ENCODE results near the gene DIP2A. TPM values are rescaled to one million over a fixed set of nuclear protein-coding genes. Genes with fewer than 3 reads are reported as not detected.

Gene DIP2A
- total and polyA plus RNA-seq, 2 of the 13 experiments (the other 11 are each of a cell fraction or from before 2014, with no cell fraction given): 18.5 to 37.6 TPM

GRCh38 chr21:46437511-46437910, 21.2 kb upstream of the DIP2A start (continued):
- no peak for TF ChIP-seq ZBTB34 (CRISPR knock-in tag; IDR thresholded peaks at IDR 0.05)
- TF ChIP-seq FOXA3 (CRISPR knock-in tag; IDR thresholded peaks at IDR 0.05): no peak
- TF ChIP-seq ZNF709 (CRISPR knock-in tag; IDR thresholded peaks at IDR 0.05): no peak
- TF ChIP-seq ZNF687 (CRISPR knock-in tag; IDR thresholded peaks at IDR 0.05): no peak
- no peak for TF ChIP-seq ZBTB2 (CRISPR knock-in tag; IDR thresholded peaks at IDR 0.05; ENCODE audit: low read depth)

GRCh38 chr21:46438241-46438640, 20.4 kb upstream of the DIP2A start:
- H3K4me3 ChIP-seq (replicated peaks in 1 of 3; ENCODE audit: insufficient read depth in 1 of 3, low read depth in 2 of 3, low read length in 3 of 3): no peak overlapping the region
- H3K9me3 ChIP-seq (ENCODE audit: low read length): no peaks in the 10 kb centered on the region
- no peaks in the 10 kb centered on the region for H4K20me1 ChIP-seq (ENCODE audit: insufficient read depth, low read length)
- intact Hi-C loops (cut with micrococcal nuclease; ENCODE audit: unreplicated experiment) (no loop called here), in situ Hi-C loops (cut with HindIII; ENCODE audit: extremely low pct_ligation_motif_present, low pct_unique_long_range_greater_than_20kb) (no loop called here)
- no peak overlapping the region for H3K9ac ChIP-seq (ENCODE audit: insufficient read depth, low read depth, low read length)
- POLR2A ChIA-PET: no interaction called here
- no peak overlapping the region for H3K4me2 ChIP-seq (ENCODE audit: low read depth, low read length)
- FAIRE-seq (no peak), ATAC-seq (no peak), DNase-seq (ENCODE audit: low spot score) (no peak)
- no TSS peak for BruUV-seq (replicated peaks)
- H3K27ac ChIP-seq (ENCODE audit: extremely low read length, insufficient read depth, low read length): no peak overlapping the region
- H3K27me3 ChIP-seq (ENCODE audit: control insufficient read depth in 1 of 2, insufficient read depth in 2 of 2, low read length in 2 of 2): no peaks in the 10 kb centered on the region
- CTCF ChIA-PET (ENCODE audit: low intra/inter-chr PET ratio, low total read pairs): no interaction called here
- H2AFZ ChIP-seq (ENCODE audit: low read length): no peak overlapping the region
- over 99% methylated on average over 9 of the region's 11 CpGs for WGBS (ENCODE audit: low lambda C conversion rate)
- H3K79me2 ChIP-seq (ENCODE audit: insufficient read depth, low read length): no peaks in the 10 kb centered on the region
- peaks cover 14 to 71% of the 10 kb centered on the region in 2 experiments for H3K36me3 ChIP-seq (replicated peaks in 1 of 2; ENCODE audit: control insufficient read depth in 1 of 2, insufficient read depth in 2 of 2, low read length in 2 of 2)
- H3K4me1 ChIP-seq (ENCODE audit: insufficient read depth, low read length): no peaks in the 10 kb centered on the region
- TF ChIP-seq ZSCAN22 (CRISPR knock-in tag; IDR thresholded peaks at IDR 0.05) (no peak), ZNF710 (CRISPR knock-in tag; IDR thresholded peaks at IDR 0.05; ENCODE audit: borderline replicate concordance) (no peak), ELF4 (CRISPR knock-in tag; IDR thresholded peaks at IDR 0.05; ENCODE audit: borderline replicate concordance) (no peak), ZNF597 (CRISPR knock-in tag; IDR thresholded peaks at IDR 0.05) (no peak), GATAD1 (CRISPR knock-in tag; IDR thresholded peaks at IDR 0.05) (no peak), RFXANK (CRISPR knock-in tag; IDR thresholded peaks at IDR 0.05) (no peak)

All from HepG2 (cell line).